PC-3 (cell line): ENCODE measurements around the gene UBE2S. TPM values are rescaled to one million over a fixed set of nuclear protein-coding genes. Genes with fewer than 3 reads are reported as not detected.

Source experiments
- ATAC-seq: fragments of 200-7000 bp; cut with Tn5 transposase; 2 replicates; pipeline ENCODE4 v1.9.1; 2020; ENCODE audit warnings: mild to moderate bottlenecking, moderate library complexity
- BruUV-seq: library from RNA; stranded (reverse); fragments of 400-500 nt; replicated peaks from 2 replicates; lab custom pipeline; 2021; lab: Mats Ljungman, UMichigan
- CTCF ChIA-PET: fragments of 300-600 bp; sonication (Branson Sonifier 250); formaldehyde crosslinking; loops from one replicate; lab custom pipeline; 2022; ENCODE audit warnings: antibody characterized with exemption; lab: Charles Lee
- POLR2A ChIA-PET: fragments of 300-600 bp; sonication (Branson Sonifier 250); formaldehyde crosslinking; loops from one replicate; lab custom pipeline; 2022; ENCODE audit warnings: antibody characterized with exemption; ENCODE audit not compliant: unreplicated experiment; lab: Charles Lee
- DNase-seq: peaks from one replicate; pipeline ENCODE4 v3.0.0-alpha.2; 2015
- H2AFZ ChIP-seq: fragments of 300-600 bp; sonication (generic); 2 replicates; pipeline ENCODE4 v1.6.0; 2016; ENCODE audit warnings: antibody characterized with exemption, low read length
- H3F3A ChIP-seq: fragments of 300-600 bp; sonication (generic); one replicate; pipeline ENCODE4 v1.6.0; 2017; ENCODE audit warnings: antibody characterized with exemption, low read length, control low read depth, mild to moderate bottlenecking; ENCODE audit not compliant: unreplicated experiment
- H3K27ac ChIP-seq: fragments of 300-600 bp; sonication (generic); 2 replicates; pipeline ENCODE4 v1.5.1; 2016; ENCODE audit warnings: mild to moderate bottlenecking, low read length
- H3K27me3 ChIP-seq: fragments of 300-600 bp; sonication (generic); 2 replicates; pipeline ENCODE4 v1.6.1; 2016; ENCODE audit warnings: low read length, mixed read lengths
- H3K36me3 ChIP-seq: fragments of 300-600 bp; sonication (generic); 2 replicates; pipeline ENCODE4 v1.6.1; 2016; ENCODE audit warnings: low read depth, mixed run types, low read length, mixed read lengths
- H3K4me1 ChIP-seq: fragments of 300-600 bp; sonication (generic); 2 replicates; pipeline ENCODE4 v1.5.1; 2016; ENCODE audit warnings: low read length; ENCODE audit not compliant: insufficient read depth
- H3K4me2 ChIP-seq: fragments of 300-600 bp; sonication (generic); 2 replicates; pipeline ENCODE4 v1.6.0; 2016; ENCODE audit warnings: low read length
- H3K4me3 ChIP-seq: fragments of 300-600 bp; sonication (generic); 2 replicates; pipeline ENCODE4 v1.5.1; 2016; ENCODE audit warnings: mild to moderate bottlenecking, low read length, mixed read lengths
- H3K79me2 ChIP-seq: fragments of 300-600 bp; sonication (generic); 2 replicates; pipeline ENCODE4 v1.6.1; 2017; ENCODE audit warnings: low read length, mixed read lengths
- H3K9ac ChIP-seq: fragments of 300-600 bp; sonication (generic); 2 replicates; pipeline ENCODE4 v1.6.0; 2016; ENCODE audit warnings: mild to moderate bottlenecking, low read length
- H3K9me2 ChIP-seq: fragments of 300-600 bp; sonication (generic); replicated peaks from 2 replicates; pipeline ENCODE4 v1.6.1; 2016; ENCODE audit warnings: mixed run types, low read length, mixed read lengths
- H3K9me3 ChIP-seq: fragments of 300-600 bp; sonication (generic); 2 replicates; pipeline ENCODE4 v1.6.1; 2016; ENCODE audit warnings: low read length, mixed read lengths
- H4K20me1 ChIP-seq: fragments of 300-600 bp; sonication (generic); 2 replicates; pipeline ENCODE4 v1.6.1; 2016; ENCODE audit warnings: low read length, mixed read lengths
- EZH2 ChIP-seq: fragments of 300-600 bp; sonication (generic); IDR thresholded peaks from one replicate; pipeline ENCODE4 v1.6.1; 2017; ENCODE audit warnings: antibody characterized with exemption, mild to moderate bottlenecking, low read length; ENCODE audit not compliant: unreplicated experiment
- EZH2phosphoT487 ChIP-seq: fragments of 300-600 bp; sonication (generic); IDR thresholded peaks from 2 replicates; pipeline ENCODE4 v1.6.1; 2018; ENCODE audit warnings: mild to moderate bottlenecking, antibody characterized with exemption, low read length, borderline replicate concordance
- intact Hi-C: fragments of 100-400 bp; cut with micrococcal nuclease; formaldehyde crosslinking; loops from 2 replicates; pipeline ENCODE4 v1.9.0; 2023
- total RNA-seq: library from RNA; depleted of rRNA; stranded (reverse); fragments of >200 nt; gene quantifications from 2 replicates; pipeline ENCODE4 v1.2.3, GENCODE V29; 2014
- TF ChIP-seq, protein P1 (sequence below): fragments of 300-600 bp; sonication (generic); conservative IDR thresholded peaks from 2 replicates; pipeline ENCODE4 v1.5.1; 2017; ENCODE audit warnings: antibody characterized with exemption, low read depth, mild to moderate bottlenecking, low read length

Gene UBE2S
- total RNA-seq, 1 experiment from 2014 or later, result 2,245 TPM

DNA sequence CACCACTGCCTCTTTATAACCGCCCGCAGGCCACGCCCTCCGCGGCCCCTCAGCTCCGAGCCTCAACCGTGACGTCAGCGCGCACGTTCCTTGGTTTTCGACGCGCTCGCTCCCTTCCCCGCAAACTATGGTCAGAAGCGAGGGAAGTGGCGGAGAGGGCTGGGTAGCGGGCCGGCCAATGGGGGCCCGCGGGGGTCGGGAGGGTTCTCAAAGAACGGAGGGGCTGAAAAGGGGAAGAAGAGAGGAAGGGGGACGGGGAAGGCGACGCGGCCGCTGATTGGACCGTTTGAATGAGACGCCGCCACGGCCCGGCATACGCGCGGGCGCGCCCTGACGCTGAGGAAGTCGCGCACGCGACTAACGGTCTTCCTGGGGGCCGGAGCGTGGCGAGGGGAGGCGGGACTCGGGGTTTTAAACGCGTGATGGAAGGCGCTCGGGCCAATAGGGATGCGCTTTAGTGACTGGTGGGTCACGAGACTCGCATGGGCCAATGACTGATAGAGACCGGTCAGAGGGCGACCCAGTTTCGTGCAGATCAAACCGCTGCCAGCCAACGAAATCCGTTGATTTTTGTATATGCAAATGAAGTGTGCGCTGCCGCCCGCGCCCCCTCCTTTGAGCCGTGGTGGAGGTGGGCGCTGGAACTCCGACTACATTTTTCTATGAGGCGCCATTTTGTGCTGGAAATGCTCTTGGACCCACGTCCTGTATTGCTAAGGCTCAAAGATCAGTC, 378 bp upstream of the UBE2S start:
- Histone ChIP-seq H3K27me3 (no peaks in the 10 kb centered on the region), H4K20me1 (peaks cover 34% of the 10 kb centered on the region), H3K9me2 (no peaks in the 10 kb centered on the region), H3K9ac (peak overlapping the region; percentile 95), H3K27ac (peak overlapping the region; percentile 93), H2AFZ (peak overlapping the region; percentile 74), H3K4me3 (peak overlapping the region; percentile 79), H3K4me2 (peak overlapping the region; percentile 97), H3K79me2 (peaks cover 43% of the 10 kb centered on the region), H3K36me3 (peaks cover 32% of the 10 kb centered on the region), H3K9me3 (no peaks in the 10 kb centered on the region), H3K4me1 (peaks cover 20% of the 10 kb centered on the region), H3F3A (peaks cover 2% of the 10 kb centered on the region)
- no TSS peak for BruUV-seq
- DNase-seq (peak; percentile 99), ATAC-seq (peak; percentile 93)
- POLR2A ChIA-PET, result interaction anchor here (0.6 to 1.1 kb wide), 4 partner anchors 17 to 77 kb away, joined by 4 to 14 read pairs (median 7); partner anchors contain the start of genes KMT5C and NAT14
- CTCF ChIA-PET, result interaction anchor here (0.5 kb wide), 1 partner anchor 53 kb away, joined by 3 read pairs; no protein-coding TSS in a partner anchor
- TF ChIP-seq, protein P1, sequence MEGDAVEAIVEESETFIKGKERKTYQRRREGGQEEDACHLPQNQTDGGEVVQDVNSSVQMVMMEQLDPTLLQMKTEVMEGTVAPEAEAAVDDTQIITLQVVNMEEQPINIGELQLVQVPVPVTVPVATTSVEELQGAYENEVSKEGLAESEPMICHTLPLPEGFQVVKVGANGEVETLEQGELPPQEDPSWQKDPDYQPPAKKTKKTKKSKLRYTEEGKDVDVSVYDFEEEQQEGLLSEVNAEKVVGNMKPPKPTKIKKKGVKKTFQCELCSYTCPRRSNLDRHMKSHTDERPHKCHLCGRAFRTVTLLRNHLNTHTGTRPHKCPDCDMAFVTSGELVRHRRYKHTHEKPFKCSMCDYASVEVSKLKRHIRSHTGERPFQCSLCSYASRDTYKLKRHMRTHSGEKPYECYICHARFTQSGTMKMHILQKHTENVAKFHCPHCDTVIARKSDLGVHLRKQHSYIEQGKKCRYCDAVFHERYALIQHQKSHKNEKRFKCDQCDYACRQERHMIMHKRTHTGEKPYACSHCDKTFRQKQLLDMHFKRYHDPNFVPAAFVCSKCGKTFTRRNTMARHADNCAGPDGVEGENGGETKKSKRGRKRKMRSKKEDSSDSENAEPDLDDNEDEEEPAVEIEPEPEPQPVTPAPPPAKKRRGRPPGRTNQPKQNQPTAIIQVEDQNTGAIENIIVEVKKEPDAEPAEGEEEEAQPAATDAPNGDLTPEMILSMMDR, result no peak
- TF ChIP-seq EZH2 (no peak), EZH2phosphoT487 (no peak)
- intact Hi-C loops, result no loop called here

DNA sequence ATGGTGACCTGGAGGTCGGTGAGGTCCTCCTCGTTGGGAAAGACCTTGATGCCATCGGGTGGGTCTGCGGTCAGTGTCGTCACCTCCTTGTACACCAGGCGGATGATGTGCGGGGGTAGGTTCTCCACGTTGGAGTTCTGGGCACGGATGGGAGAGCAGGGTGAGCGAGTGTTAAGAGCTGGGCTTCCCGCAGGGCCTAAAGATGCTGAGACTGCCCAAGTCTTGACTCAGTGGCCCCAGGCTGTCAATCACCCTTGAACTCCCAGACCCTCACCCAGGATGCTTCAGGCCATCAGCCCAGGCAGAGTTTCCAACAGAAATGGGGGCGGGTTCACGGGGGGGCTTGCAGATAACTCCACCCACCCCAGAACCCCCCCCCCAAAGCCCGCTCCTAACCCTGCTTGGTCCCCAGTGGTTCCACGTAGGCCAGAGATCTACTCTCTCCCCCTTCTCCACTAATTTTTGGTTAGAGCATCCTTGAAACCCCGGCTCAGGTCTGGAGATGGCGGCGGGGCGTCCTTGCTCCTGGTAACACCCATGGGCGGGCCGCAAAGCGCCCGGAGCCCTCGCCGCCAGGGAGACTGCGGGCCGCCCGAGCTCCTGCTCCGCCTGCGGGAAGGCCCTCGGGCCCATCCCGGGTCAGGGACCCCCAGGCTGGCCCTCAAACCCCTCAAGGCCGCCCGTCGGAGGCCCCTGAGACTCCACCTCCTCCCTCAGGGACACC, 600 bp downstream of the UBE2S start:
- peak; percentile 11 for ATAC-seq
- BruUV-seq, result TSS peak; percentile 60
- ChIA-PET POLR2A (interaction anchor here (0.5 to 1.1 kb wide), 2 partner anchors 16 to 345 kb away, joined by 3 to 14 read pairs; no protein-coding TSS in a partner anchor), CTCF (interaction anchor here (0.5 kb wide), 1 partner anchor 54 kb away, joined by 3 read pairs; no protein-coding TSS in a partner anchor)
- H3K27ac ChIP-seq, result peak overlapping the region; percentile 93
- H3K9ac ChIP-seq, result peak overlapping the region; percentile 95
- H4K20me1 ChIP-seq, result peaks cover 44% of the 10 kb centered on the region
- H3K4me3 ChIP-seq, result peak overlapping the region; percentile 79
- H3K4me1 ChIP-seq, result peaks cover 20% of the 10 kb centered on the region
- intact Hi-C loops, result no loop called here
- H3K9me2 ChIP-seq, result no peaks in the 10 kb centered on the region
- H3K4me2 ChIP-seq, result peak overlapping the region; percentile 97
- H3K27me3 ChIP-seq, result no peaks in the 10 kb centered on the region
- H3K36me3 ChIP-seq, result peaks cover 42% of the 10 kb centered on the region
- TF ChIP-seq, protein P1, result no peak
- no peak for TF ChIP-seq EZH2
- no peak for TF ChIP-seq EZH2phosphoT487
- no peaks in the 10 kb centered on the region for H3K9me3 ChIP-seq
- no peak for DNase-seq
- H3F3A ChIP-seq, result peaks cover 10% of the 10 kb centered on the region
- no peak overlapping the region for H2AFZ ChIP-seq
- peaks cover 53% of the 10 kb centered on the region for H3K79me2 ChIP-seq
